Omental fat pad (tissue), 4 donors: Measurements from ENCODE around the gene TMCO6. TPM values are rescaled to one million over a fixed set of nuclear protein-coding genes. Genes with fewer than 3 reads are reported as not detected.
"Not testable (repeated sequence)": the region's sequence is repeated elsewhere in the genome, so short reads cannot be mapped to it uniquely, and the experiment has no call there.

Experiments
- ATAC-seq: fragments of 150-250 bp; one replicate; pipeline ENCODE4 v1.9.1; 2016; ENCODE audit warnings: mild to moderate bottlenecking, moderate library complexity; ENCODE audit not compliant: low FRiP score
- DNase-seq: peaks from one replicate; pipeline ENCODE4 v3.0.0-alpha.2; 2019; ENCODE audit warnings: low spot score
- total RNA-seq, 4 donors: library from RNA; depleted of rRNA; stranded (reverse); fragments of >200 nt; gene quantifications; one replicate each; pipeline ENCODE4 v1.1.0, GENCODE V29; 2016
- TF ChIP-seq, protein P1 (sequence below), 3 donors: fragments of 450-650 bp; IDR thresholded peaks; one replicate each; pipeline ENCODE4 v1.5.1; 2016 to 2017; ENCODE audit warnings: antibody characterized with exemption in 3 of 3, mild to moderate bottlenecking in 3 of 3, moderate library complexity in 2 of 3

Gene TMCO6
- total RNA-seq, 4 donors from 2014 or later: 18.7 to 96.9 (median 29.8) TPM

DNA sequence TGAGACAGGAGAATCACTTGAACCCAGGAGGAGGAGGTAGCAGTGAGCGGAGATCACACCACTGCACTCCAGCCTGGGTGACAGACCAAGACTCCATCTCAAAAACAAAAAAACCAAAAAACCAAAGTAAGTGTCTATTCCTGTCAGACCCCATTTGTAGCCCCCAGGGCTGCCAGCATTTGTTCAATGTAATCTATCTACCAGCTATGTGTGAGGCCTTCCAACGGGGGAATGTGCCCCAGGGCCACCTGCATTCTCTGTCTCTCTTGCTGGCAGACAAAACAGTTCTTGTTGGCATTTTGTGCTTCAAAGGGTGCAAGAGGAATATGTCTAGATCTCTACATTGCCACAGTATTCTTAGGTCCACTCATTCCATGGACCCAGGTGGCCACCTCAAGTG is 40.4 kb upstream of the TMCO6 start:
- ATAC-seq (no peak), DNase-seq (no peak)

DNA sequence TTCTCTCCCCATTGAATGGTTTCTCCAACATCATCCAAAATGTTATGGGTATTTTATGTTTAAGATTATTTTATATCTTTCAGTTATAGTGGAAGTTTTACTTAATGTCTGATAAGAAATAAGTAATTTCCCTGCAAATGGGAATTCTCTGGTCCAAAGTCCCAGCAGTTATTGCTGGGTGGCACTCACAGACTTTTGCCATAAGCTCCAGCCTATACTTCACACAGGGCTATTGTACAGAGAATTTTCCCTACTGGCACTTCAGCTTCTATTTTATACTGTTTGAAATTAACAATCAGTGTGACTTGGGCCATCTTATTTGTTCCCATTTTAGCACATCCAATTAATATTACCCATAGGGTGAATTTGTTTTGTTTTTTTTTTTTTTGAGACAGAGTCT is 39.2 kb upstream of the TMCO6 start:
- TF ChIP-seq, protein P1, sequence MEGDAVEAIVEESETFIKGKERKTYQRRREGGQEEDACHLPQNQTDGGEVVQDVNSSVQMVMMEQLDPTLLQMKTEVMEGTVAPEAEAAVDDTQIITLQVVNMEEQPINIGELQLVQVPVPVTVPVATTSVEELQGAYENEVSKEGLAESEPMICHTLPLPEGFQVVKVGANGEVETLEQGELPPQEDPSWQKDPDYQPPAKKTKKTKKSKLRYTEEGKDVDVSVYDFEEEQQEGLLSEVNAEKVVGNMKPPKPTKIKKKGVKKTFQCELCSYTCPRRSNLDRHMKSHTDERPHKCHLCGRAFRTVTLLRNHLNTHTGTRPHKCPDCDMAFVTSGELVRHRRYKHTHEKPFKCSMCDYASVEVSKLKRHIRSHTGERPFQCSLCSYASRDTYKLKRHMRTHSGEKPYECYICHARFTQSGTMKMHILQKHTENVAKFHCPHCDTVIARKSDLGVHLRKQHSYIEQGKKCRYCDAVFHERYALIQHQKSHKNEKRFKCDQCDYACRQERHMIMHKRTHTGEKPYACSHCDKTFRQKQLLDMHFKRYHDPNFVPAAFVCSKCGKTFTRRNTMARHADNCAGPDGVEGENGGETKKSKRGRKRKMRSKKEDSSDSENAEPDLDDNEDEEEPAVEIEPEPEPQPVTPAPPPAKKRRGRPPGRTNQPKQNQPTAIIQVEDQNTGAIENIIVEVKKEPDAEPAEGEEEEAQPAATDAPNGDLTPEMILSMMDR (IDR thresholded peaks at IDR 0.05): no peak
- no peak for DNase-seq
- no peak for ATAC-seq

More for the DNA sequence above, 40.4 kb upstream of the TMCO6 start:
- TF ChIP-seq, protein P1 (IDR thresholded peaks at IDR 0.05): no peak

DNA sequence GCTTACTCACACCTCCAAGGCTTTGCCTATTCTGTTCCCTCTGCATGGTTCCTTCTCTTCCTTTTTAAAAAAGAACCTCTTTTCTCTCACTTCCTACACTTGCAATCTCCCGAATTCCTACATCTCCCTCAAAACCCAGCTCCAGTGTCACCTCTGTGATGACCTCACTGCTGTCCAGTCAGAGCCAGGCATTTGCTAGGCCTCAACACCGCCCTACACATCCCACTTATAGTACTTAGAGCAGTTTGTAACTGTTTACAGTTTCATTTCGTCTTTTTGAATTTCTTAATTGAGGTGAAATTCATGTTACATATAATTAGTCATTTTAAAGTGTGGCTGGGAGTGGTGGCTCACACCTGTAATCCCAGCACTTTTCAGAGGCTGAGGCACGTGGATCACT is 37.1 kb upstream of the TMCO6 start:
- ATAC-seq (peak; percentile 20), DNase-seq (no peak)
- TF ChIP-seq, protein P1 (IDR thresholded peaks at IDR 0.05): no peak

DNA sequence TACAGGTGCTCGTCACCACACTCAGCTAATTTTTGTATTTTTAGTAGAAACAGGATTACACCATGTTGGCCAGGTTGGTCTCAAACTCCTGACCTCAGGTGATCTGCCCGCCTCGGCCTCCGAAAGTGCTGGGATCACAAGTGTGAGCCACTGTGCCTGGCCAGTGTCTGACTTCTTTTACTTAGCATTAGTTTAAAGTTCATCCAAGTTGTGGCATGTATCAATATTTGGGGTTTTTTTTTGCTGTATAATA is 35.9 kb upstream of the TMCO6 start:
- DNase-seq, ATAC-seq: not testable (repeated sequence)

DNA sequence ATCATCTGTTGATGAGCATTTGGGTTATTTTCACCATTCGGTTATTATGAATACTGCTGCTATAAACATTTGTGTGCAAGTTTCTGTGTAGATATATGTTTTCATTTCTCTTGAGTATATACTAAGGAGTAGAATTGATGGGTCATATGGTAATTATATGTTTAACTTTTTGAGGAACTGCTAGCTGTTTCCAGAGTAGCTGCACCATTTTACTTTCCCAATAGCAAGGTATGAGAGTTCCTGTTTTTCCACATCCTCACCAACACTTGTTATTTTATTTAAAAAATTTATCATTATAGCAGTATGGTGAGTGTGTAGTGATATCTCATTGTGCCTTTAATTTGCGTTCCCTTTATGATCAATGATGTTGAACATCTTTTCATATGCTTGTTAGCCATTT is 35.5 kb upstream of the TMCO6 start:
- TF ChIP-seq, protein P1 (IDR thresholded peaks at IDR 0.05): no peak
- ATAC-seq: no peak
- no peak for DNase-seq

DNA sequence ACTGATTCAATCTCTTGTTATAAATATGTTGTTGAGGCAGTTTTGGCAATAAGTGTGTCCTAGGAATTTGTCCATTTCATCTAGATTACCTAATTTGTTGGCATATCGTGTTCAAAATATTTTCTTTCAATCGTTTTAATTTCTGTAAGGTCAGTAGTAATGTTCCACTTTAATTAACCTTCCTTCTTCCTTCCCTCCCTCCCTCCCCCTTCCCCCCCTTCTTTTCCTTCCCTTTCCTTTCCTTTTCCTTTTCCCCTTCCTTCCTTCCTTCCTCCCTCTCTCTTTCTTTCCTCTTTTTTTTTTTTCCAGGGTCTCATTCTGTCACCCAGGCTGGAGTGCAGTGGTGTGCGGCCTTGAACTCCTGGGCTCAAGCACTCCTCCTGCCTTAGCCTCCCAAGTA is 33.4 kb upstream of the TMCO6 start:
- no peak for ATAC-seq
- TF ChIP-seq, protein P1 (IDR thresholded peaks at IDR 0.05): no peak

DNA sequence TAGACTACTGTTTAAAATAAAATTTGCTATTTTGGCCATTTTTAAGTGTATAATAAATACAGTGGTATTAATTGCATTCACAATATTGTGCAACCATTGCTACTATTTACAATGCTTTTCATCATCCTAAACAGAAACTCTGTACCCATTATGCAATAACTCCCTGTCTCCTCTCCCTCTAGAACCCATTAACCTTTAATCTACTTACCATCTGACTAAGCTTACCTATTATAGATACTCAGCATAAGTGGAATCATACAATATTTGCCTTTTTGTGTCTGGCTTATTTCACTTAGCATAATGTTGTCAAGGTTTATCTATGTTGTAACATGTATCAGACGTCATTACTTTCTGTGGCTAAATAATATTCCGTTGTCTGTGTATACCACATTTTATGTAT is 32.2 kb upstream of the TMCO6 start:
- TF ChIP-seq, protein P1 (IDR thresholded peaks at IDR 0.05): no peak
- ATAC-seq: no peak
- DNase-seq: no peak

More for the DNA sequence above, 33.4 kb upstream of the TMCO6 start:
- DNase-seq: no peak

DNA sequence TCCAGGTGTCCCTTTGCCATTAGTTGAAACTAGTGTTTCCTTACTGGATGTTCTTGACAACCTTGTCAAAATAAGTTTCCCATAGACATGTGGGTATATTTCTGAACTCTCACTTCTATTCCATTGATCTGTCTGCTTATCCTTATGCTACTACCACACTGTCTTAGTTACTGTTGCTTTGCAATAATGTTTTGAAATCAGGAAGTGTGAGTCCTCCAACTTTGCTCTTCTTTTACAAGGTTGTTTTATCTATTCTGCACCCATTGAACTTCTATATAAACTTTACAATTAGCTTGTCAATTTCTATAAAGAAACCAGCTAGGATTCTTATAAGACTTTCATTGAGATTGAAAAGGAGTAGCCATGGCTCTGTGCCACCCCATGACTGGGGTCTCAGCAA is 30.5 kb upstream of the TMCO6 start:
- ATAC-seq (no peak), DNase-seq (no peak)
- TF ChIP-seq, protein P1 (IDR thresholded peaks at IDR 0.05): no peak
